Duodenal mucosa (tissue), 2 donors: ENCODE measurements around the gene HBZ.

Experiments
- H3K27ac ChIP-seq: one replicate; pipeline ENCODE4 v1.7.0; 2013; ENCODE audit warnings: low read depth, low read length
- H3K27me3 ChIP-seq, 2 donors: one replicate each; pipeline ENCODE4 v1.7.0; 2013; ENCODE audit warnings: low read length in 2 of 2, control low read depth in 1 of 2; ENCODE audit not compliant: insufficient read depth in 2 of 2, control insufficient read depth in 1 of 2
- H3K36me3 ChIP-seq, 2 donors: one replicate each; pipeline ENCODE4 v1.7.0; 2013; ENCODE audit warnings: low read length in 2 of 2, control low read depth in 1 of 2; ENCODE audit not compliant: insufficient read depth in 2 of 2, control insufficient read depth in 1 of 2
- H3K4me1 ChIP-seq, 2 donors: one replicate each; pipeline ENCODE4 v1.7.0; 2013; ENCODE audit warnings: low read length in 2 of 2, control low read depth in 1 of 2; ENCODE audit not compliant: insufficient read depth in 2 of 2, control insufficient read depth in 1 of 2
- H3K4me3 ChIP-seq, 2 donors: one replicate each; pipeline ENCODE4 v1.7.0; 2013; ENCODE audit warnings: low read length in 2 of 2, low read depth in 1 of 2
- H3K9ac ChIP-seq, 2 donors: one replicate each; pipeline ENCODE4 v1.7.0; 2013; ENCODE audit warnings: low read length in 2 of 2, low read depth in 1 of 2
- H3K9me3 ChIP-seq, 2 donors: one replicate each; pipeline ENCODE4 v1.7.0; 2013; ENCODE audit warnings: low read length in 2 of 2, control low read depth in 1 of 2; ENCODE audit not compliant: control insufficient read depth in 1 of 2

Gene HBZ

GRCh38 chr16:178668-179015 is 26.2 kb downstream of the HBZ start:
- Histone ChIP-seq H3K9me3 (no peaks in the 10 kb centered on the region), H3K36me3 (no peaks in the 10 kb centered on the region), H3K4me1 (peaks cover 10 to 14% of the 10 kb centered on the region in 2 donors), H3K9ac (no peak overlapping the region), H3K27ac (no peak overlapping the region), H3K27me3 (peaks cover 39 to 41% of the 10 kb centered on the region in 2 donors), H3K4me3 (no peak overlapping the region)

- Histone ChIP-seq H3K9ac (no peak overlapping the region), H3K27ac (no peak overlapping the region), H3K4me1 (peaks cover 10 to 14% of the 10 kb centered on the region in 2 donors), H3K4me3 (no peak overlapping the region), H3K27me3 (peaks cover 39 to 41% of the 10 kb centered on the region in 2 donors), H3K9me3 (no peaks in the 10 kb centered on the region), H3K36me3 (no peaks in the 10 kb centered on the region)
Measured at GRCh38 chr16:179211-180092, 27.0 kb downstream of the HBZ start.

- Histone ChIP-seq H3K9me3 (no peaks in the 10 kb centered on the region), H3K4me1 (peaks cover 10 to 14% of the 10 kb centered on the region in 2 donors), H3K9ac (no peak within 1 kb of the TSS), H3K27me3 (peaks cover 34 to 37% of the 10 kb centered on the region in 2 donors), H3K4me3 (peak within 1 kb of the TSS; percentile 15 to 50), H3K36me3 (no peaks in the 10 kb centered on the region), H3K27ac (no peak within 1 kb of the TSS)
Measured at GRCh38 chr16:180101-180675, 27.7 kb downstream of the HBZ start, which contains the start of gene HBQ1. TSS of gene HBQ1 (plus strand) at chr16:180459. CDS start at chr16:180487, 28 bp downstream.

- Histone ChIP-seq H3K9ac (no peak overlapping the region), H3K27ac (no peak overlapping the region), H3K4me3 (peak overlapping the region; percentile 15 to 50), H3K36me3 (no peaks in the 10 kb centered on the region), H3K9me3 (no peaks in the 10 kb centered on the region), H3K4me1 (peaks cover 10 to 14% of the 10 kb centered on the region in 2 donors), H3K27me3 (peaks cover 29 to 31% of the 10 kb centered on the region in 2 donors)
Measured at GRCh38 chr16:180681-181564, 28.5 kb downstream of the HBZ start.

- Histone ChIP-seq H3K4me1 (peaks cover 10 to 14% of the 10 kb centered on the region in 2 donors), H3K4me3 (peak overlapping the region in 1 of 2 donors; percentile 5), H3K9ac (no peak overlapping the region)
Measured at GRCh38 chr16:181565-182021, 29.1 kb downstream of the HBZ start.

GRCh38 chr16:183005-183404 is 30.6 kb downstream of the HBZ start:
- no peak overlapping the region for H3K4me3 ChIP-seq
- peaks cover 20 to 23% of the 10 kb centered on the region in 2 donors for H3K27me3 ChIP-seq
- peaks cover 10 to 14% of the 10 kb centered on the region in 2 donors for H3K4me1 ChIP-seq
- no peaks in the 10 kb centered on the region for H3K9me3 ChIP-seq
- H3K27ac ChIP-seq, result no peak overlapping the region
- H3K9ac ChIP-seq, result no peak overlapping the region
- H3K36me3 ChIP-seq, result peaks cover 5 to 9% of the 10 kb centered on the region in 2 donors

More at GRCh38 chr16:181565-182021, 29.1 kb downstream of the HBZ start:
- H3K9me3 ChIP-seq, result no peaks in the 10 kb centered on the region
- H3K27me3 ChIP-seq, result peaks cover 29 to 31% of the 10 kb centered on the region in 2 donors
- no peaks in the 10 kb centered on the region for H3K36me3 ChIP-seq
- H3K27ac ChIP-seq, result no peak overlapping the region

GRCh38 chr16:185213-185612 is 32.8 kb downstream of the HBZ start:
- Histone ChIP-seq H3K36me3 (peaks cover 10 to 28% of the 10 kb centered on the region in 2 donors), H3K4me1 (peaks cover 10 to 14% of the 10 kb centered on the region in 2 donors), H3K9me3 (no peaks in the 10 kb centered on the region), H3K27me3 (peaks cover 4 to 9% of the 10 kb centered on the region in 2 donors), H3K4me3 (no peak overlapping the region), H3K9ac (no peak overlapping the region), H3K27ac (no peak overlapping the region)

- peaks cover 10 to 11% of the 10 kb centered on the region in 2 donors for H3K4me1 ChIP-seq
- H3K27ac ChIP-seq, result no peak overlapping the region
- H3K27me3 ChIP-seq, result peaks cover 4 to 5% of the 10 kb centered on the region in 2 donors
- no peaks in the 10 kb centered on the region for H3K9me3 ChIP-seq
- no peak overlapping the region for H3K9ac ChIP-seq
- H3K36me3 ChIP-seq, result peaks cover 10 to 33% of the 10 kb centered on the region in 2 donors
- H3K4me3 ChIP-seq, result no peak overlapping the region
Measured at GRCh38 chr16:185691-186090, 33.2 kb downstream of the HBZ start.

- Histone ChIP-seq H3K9me3 (no peaks in the 10 kb centered on the region), H3K36me3 (peaks cover 14 to 48% of the 10 kb centered on the region in 2 donors), H3K27me3 (no peaks in the 10 kb centered on the region), H3K27ac (no peak overlapping the region), H3K9ac (no peak overlapping the region), H3K4me1 (no peaks in the 10 kb centered on the region), H3K4me3 (no peak overlapping the region)
Measured at GRCh38 chr16:187330-187729, 34.9 kb downstream of the HBZ start.
